ENCODE measurements around the gene SHROOM4.

Gene SHROOM4

DNA sequence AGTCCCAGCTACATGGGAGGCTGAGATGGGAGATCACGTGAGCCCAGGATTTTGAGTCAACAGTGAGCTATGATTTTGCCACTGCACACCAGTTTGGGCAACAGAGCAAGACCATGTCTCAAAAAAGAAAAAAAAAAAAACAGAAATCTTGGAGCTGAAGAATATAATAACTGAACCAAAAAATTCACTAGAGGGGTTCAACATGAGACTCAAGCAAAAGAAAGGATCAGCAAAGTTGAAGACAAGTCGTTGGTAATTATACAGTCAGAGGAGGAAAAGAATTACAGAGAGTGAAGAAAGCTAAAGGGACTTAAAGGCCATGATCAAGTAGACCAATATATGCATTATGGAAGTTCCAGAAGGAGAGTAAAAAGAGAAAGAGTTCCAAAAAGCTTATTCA, 26.9 kb downstream of the SHROOM4 start:
- no peak for DNase-seq (ENCODE audit: low read depth, low spot score)

DNA sequence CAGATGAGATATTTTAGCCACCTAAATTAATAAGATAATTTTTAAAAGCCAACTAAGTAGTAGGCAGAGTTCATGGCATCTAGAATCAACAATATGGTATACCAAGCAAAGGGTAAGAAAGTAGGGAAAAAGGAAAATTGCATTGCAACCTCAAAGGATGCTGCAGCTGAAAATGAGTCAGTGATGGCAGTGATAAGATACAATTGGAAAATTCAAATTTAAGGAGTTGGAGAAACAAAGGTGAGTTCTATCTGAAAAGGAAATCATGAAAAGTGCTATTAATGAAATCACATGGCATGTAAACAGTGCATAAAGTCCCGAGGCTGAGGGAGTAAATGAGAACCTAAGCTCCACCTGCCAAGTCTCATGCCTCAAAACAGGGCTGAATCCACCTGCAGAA, 33.9 kb downstream of the SHROOM4 start:
- no peak for DNase-seq (ENCODE audit: low read depth, low spot score)

DNA sequence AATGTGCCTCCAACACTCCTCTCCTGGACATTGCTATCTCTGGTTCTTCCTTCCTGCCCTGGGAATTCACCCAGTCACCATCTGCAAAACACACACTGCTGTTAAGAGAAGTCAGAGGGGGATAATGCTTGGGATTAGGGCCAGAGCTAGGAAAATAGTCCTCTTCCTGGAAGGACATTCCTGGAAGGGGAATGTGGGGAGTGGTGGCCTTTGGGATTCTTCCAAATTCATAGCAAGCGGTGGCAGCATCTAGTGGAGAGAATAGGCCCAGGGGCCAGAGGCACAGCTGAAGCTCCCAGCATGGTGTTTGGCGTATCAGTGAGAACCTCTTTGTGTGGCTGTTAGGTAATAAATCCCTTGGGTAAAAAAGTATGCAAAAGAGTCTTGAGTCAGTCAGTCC, 34.3 kb downstream of the SHROOM4 start:
- DNase-seq (ENCODE audit: low read depth, low spot score) = no peak

DNA sequence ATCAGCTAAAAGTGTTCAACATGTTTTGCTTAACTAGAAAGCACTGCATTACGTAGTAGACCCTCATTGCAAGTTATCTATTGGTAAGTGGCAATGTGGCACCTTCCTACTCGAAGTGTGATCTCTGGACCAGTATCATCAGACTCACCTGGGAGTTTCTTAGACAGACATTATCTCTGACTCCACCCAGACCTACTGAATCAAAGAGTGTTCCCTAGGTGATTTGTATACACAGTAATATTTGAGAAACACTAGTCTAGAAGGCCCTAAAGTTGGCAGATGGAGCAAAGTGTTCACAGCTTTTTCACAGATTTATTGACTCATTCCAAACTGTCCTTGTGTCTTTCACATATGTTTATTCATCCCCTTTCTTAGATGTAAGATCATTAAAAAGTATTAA, 35.7 kb downstream of the SHROOM4 start:
- no peak for DNase-seq (ENCODE audit: low read depth, low spot score)

DNA sequence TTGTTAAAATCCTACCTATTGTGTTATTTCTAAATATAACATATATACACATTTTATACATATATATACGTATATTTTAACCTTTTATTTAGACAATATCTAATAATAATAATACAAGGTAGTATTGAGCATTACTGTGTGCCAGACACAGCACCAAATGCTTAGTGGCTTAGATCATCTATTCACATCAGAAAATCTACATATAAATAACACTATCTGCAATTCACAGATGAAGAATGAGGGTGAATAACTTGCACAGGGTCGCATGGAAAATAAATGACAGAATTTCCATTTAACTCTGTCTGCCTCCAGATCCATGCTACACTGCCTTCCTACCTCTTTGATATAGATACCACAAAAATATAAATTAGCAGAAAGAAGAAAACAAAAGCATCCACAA, 37.7 kb downstream of the SHROOM4 start:
- no peak for DNase-seq (ENCODE audit: low read depth, low spot score)

DNA sequence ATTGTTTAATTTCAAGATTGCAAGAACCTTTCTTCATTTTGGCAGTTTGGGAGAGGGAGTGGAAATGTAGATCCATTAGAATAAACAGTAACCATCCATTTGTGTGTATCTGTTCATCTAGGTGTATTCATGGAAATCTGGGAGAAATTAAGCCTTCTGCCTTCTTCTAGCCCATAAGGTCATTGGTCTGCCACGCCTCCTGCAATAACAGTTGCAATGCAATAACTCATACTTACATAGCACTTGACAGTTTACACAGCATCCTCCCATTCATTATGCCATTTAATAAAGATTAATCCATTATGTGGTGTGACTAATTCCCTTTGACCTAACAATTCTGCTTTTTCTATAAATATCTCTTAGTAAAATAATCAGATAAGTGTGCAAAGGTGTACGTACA, 42.6 kb downstream of the SHROOM4 start:
- DNase-seq (ENCODE audit: low read depth, low spot score) = no peak

DNA sequence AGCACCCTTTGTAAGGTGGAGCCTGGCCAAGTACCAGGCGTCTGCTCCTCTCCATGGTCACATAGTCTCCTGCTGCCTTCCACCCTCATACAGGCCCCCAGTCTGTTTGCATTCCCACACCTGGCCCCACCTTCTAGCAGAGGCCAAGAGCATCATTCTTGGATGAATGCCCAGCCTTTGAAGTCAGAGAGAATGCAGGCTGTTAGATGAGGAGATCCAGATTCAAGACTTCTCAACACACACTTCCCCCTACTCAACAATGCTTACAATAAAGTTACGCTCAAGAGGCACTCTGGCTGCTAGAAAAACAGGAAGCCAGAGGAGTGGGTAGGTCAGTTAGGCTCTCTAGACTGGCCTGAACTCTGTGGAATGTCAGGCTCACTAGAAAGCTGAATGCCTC, 43.3 kb downstream of the SHROOM4 start:
- no peak for DNase-seq (ENCODE audit: low read depth, low spot score)

DNA sequence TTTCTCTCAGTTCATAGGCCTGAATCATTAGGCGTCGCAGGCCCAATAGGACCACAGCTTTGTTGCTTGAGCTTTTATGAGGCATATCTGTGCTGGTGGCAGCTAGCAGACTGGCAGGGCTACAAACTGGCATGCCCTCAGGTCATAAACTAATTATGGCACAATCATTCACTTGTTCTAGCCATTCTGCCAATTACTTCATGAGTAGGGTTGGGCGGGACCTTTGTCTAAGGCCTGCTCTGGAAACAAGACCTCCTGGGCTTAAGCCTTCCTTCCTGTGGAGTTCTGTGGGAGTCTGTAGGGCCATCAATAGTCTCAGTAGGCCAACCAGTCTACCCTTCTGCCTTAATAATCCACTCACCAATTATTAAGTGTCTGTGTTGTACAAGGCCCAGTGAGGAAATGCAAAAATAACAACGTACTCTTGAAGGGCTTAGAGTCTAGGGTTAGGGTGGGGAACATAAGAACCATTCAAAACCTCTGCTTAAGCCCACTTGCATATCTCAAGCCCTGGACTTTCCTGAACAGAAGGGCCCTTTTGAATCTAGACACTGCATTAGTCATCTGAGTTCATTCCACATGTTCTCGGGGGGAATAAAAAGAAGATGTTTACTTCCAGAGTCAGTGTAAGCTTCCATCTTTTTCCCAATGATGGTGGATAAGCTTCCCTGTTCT, 44.5 kb downstream of the SHROOM4 start:
- DNase-seq (ENCODE audit: low read depth, low spot score) = no peak

DNA sequence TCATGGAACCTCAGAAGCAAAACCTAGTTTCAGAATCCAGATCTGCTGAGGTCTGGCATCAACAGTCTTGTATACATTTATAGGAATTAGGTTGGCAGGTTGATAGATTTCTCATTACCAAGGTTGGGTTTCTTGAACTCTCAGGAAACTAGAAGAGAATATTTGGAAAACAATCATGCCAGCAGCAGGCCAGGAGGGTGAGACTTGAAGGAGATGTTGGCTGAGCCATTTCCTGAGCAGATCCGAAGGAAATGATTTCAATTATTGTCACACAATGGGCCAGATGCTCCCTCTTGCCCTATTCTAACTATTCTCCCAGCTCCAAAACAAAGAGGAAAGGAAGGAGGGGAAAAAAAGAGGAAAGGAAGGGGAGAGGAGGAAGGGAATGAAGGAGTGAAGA, 45.2 kb downstream of the SHROOM4 start:
- no peak for DNase-seq (ENCODE audit: low read depth, low spot score)

DNA sequence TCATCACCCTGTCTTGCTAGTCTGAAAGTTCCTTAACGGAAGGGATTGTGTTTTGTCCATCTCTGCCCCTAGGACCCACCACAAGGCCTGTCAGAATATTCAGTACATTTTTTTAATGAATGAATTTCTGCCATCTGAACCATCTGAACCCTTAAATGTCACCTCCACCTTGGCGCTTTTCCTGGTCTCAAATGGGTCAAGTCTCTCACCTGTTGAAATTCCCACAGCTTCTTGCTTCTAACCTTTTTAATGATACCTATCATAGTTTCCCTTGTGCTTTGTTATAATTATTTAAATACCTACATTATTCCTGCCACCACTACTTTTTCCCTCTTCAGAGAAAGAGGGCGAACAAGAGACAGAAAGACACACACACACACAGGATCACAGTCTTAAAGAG, 48.0 kb downstream of the SHROOM4 start:
- DNase-seq (ENCODE audit: low read depth, low spot score) = no peak

DNA sequence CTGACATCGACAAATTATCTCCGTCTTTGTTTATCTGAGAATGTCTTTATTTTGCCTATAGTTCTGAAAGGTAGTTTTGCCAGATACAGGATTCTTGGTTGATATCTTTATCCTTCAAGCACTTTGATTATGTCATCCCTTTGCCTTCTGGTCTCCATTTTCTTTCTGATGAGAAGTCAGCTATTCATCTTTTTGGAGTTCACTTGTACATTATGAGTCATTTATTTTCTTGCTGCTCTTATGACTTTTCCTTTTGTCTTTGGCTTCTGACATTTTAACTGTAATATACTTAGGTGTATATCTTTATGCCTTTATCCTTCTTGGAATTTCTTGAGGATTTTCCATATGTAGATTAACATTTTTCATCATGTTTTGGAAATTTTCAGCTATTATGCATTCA, 51.4 kb downstream of the SHROOM4 start:
- no peak for DNase-seq (ENCODE audit: low read depth, low spot score)

DNA sequence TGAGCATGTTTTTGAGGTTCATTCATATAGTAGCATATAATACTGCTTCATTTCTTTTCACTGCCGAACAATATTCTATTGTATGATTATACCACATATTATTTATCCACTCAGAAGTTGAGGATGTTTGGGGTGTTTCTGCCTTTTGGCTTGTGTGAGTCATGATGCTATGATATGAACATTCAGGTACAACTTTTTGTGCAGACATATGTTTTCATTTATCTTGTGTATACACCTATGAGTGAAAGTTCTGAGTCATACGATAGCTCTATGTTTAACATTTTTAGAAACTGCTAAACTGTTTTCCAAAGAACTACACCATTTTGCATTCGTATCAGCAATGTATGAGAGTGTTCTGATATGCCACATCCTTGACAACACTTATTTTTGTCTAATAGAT, 57.7 kb downstream of the SHROOM4 start:
- no peak for DNase-seq (ENCODE audit: low read depth, low spot score)

DNA sequence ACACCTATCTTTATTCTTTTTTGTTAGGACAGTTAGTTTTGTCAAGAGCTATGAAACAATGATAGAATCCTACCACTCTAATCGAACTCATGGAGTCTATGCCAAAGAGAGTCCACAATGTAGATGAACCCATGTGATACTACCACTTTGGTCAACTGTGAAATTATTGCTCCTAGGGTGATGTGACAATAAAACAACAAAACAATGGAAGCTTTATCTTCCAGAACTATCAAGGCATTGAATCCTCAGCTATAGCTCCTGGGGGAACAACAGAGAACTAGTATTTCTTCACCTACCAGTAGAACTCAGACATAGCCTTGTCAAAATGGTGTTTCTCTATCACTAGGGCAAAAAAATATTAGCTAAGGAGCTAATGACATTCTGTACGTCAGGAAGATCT, 62.9 kb downstream of the SHROOM4 start:
- no peak for DNase-seq (ENCODE audit: low read depth, low spot score)

DNA sequence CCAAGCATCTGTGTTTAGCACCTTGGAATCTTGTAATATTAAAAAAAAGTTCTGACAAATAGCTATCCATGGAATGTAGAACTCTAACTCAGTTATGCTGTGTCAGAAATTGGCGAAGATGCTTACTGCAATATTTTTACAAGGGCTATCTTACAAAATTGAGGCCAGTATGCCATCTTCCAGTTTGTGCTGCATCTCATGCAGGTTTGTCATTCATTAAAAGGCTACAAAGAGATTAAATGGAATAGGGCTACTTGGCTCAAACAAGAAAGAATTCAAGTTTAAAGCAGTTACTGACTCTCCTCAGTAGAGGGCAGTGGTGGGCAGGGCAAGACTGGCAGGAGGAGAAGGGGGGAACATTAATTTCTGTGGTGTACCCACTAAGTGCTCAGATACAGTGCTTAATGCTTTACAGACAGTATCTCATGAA, 66.5 kb downstream of the SHROOM4 start:
- no peak for DNase-seq (ENCODE audit: low read depth, low spot score)

DNA sequence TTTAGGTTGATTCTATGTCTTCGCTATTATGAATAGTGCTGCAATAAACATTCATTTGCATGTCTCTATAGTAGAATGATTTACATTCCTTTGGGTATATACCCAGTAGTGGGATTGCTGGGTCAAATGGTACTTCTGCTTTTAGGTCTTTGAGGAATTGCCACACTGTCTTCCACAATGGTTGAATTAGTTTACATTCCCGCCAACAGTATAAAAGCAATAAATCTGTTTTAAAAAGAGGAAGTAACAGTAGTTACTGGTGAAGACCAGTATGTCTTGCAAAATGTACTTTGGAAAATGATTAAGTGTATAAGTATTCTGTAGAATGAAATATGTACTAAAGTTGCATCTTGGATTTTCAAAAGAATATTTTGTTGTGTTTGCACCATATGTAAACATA, 77.3 kb downstream of the SHROOM4 start:
- no peak for DNase-seq (ENCODE audit: low read depth, low spot score)

DNA sequence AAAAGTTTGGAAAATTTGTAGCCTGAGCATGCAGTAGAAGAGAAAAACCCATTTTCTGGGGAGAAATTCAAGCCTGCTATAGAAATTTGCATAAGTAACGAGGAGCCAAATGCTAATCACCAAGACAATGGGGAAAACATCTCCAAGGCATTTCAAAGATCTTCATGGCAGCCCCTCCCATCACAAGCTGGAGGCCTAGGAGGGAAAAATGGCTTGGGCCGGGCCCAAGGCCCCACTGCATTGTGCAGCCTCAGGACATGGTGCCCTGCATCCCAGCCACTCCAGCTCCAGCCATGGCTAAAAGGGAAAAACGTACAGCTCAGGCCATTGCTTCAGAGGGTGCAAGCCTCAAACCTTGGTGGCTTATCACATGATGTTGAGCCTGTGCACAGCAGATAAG, 87.7 kb downstream of the SHROOM4 start:
- DNase-seq (ENCODE audit: low read depth, low spot score) = no peak

DNA sequence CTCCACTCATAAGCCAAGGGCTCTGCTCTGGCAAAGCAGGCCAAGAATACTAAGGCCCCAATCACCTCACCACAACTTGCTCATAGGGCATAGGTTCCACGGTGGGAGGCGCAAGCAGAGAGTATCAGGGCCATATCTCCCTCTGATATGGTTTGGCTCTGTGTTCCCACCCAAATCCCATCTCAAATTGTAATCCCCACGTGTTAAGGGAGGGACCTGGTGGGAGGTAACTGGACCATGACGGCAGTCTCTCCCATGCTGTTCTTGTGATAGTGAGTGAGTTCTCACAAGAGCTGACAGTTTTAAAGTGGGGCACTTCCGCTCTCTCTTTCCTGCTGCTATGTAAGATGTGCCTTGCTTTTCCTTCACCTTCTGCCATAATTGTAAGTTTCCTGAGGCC, 88.7 kb downstream of the SHROOM4 start:
- DNase-seq (ENCODE audit: low read depth, low spot score) = no peak

DNA sequence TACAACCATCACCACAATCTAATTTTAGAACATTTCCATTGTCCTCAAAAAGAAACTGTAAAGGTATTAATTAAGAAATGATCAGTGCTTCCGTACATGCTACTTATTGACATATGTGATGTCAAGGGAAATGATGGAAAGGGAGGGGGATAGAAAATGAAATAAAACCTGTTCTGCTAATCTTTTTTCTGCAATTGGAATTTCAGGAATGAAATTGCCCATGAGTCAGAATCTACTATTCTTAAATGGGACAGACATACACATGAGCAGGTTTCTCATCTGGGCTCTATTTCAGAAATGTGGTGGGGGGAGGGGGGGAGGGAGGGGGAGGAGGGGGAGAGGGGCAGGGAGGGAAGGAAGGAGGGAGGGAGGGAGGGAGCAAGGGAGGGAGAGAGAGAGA, 91.0 kb downstream of the SHROOM4 start:
- no peak for DNase-seq (ENCODE audit: low read depth, low spot score)

DNA sequence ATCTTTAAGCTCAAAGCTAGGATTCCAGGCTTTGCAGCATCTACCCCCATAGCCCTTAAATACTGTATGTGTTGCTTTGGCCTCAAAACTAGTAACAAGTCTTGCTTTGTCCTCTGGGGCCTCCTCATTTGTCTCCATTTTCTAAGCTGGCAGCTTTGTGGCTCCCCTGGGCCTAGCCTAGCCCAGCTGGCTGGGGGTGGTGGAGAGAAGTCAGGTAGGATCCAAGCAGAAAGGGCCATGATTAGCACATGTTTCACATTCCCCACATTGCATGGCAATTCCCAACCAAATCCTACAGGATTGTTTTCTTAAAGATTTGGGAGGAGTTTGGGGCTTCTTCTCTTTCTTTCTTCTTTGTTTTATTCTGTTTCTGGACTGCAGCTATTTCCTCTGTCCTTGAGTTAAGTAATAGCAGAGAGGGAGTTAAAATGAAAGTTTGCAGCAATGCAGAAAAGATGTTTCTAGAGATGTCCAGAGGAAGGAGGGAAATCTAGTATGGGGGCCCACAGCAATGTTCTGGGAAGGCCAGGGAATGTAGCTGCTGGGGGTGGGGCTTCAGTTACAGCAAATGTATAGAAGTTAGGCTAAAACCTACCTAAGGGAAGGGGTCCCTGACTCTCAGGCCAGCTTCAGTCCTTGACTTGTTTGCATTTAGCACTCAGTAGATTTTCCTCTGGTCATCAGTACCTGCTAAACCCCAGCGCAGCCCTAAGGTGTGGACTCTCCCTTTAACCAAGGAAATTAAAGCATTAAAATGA, 92.1 kb downstream of the SHROOM4 start:
- DNase-seq (ENCODE audit: low read depth, low spot score) = no peak

DNA sequence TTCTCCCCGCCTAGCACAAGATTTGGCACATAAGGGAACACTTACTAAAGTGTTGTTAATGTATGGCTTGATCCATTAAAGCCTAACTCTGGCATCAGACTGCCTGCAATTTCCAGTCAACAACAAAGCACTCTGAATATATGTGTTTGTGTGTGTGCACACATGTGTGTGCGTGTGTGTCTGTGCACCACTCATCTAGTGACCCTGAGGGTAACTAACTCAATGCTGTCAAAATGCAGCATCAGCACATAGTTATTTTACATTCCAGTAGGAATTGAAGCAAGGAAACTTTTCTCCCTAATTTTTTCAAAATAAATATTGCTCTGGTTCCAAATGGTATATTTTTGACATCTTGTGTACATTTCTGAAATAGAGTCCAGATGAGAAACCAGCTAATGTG, 94.4 kb downstream of the SHROOM4 start:
- no peak for DNase-seq (ENCODE audit: low read depth, low spot score)

DNA sequence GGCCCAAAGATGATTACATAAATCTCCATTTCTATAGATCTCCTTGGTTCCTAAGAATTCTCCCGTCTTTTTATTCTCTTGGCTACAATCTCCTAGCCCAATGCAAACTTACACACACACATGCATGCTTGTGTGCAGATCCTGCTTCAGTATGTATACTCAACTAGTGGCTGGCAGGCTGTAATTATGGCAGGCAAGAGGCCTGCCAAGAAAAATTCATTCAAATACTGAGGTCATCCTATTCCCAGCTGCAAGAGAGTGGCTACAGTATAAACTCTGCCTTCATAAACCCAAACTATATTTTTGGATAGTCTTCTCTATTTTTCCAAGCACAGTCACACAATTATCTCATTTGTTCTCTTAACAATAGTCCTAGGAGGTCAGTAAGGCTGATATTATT, 95.2 kb downstream of the SHROOM4 start:
- DNase-seq (ENCODE audit: low read depth, low spot score) = no peak

DNA sequence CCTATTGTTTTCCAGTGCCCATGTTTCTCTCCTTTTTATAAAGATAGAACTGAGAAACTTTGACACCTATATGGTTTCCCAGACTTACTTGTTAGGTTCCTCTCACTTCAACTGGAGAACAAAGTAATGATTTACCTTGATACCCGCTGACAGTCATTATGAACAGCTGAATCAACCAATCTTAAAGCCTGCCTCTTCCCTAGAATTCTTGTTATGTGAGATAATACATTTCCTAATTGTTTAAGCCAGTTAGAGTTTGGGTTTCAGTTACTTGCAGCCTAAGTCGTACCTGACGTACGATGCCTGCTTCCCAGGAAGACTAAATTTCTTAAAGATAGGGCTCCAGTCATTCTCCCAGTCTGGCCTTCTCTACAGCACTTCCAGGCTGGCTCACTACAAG, 97.3 kb downstream of the SHROOM4 start:
- no peak for DNase-seq (ENCODE audit: low read depth, low spot score)

DNA sequence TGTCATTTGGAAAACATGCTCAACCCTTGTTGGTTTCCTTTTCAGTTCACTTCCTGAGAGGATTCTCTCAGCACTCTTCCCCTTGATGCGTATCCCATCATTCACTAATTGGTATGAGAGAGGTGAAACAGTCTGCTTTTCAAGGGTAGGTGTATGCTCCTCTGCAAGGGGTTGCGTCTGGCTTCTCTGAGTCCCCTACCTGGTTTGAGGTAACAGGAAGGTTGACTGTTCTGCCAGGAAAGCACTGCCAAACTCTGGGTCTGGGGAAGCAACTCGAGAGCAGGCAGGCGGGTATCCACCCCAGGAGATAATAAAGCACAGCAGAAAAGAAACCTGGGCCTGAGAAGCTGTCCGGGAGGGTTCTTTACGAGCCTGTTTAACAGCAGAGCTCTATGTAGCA, 101.2 kb downstream of the SHROOM4 start:
- DNase-seq (ENCODE audit: low read depth, low spot score) = no peak

DNA sequence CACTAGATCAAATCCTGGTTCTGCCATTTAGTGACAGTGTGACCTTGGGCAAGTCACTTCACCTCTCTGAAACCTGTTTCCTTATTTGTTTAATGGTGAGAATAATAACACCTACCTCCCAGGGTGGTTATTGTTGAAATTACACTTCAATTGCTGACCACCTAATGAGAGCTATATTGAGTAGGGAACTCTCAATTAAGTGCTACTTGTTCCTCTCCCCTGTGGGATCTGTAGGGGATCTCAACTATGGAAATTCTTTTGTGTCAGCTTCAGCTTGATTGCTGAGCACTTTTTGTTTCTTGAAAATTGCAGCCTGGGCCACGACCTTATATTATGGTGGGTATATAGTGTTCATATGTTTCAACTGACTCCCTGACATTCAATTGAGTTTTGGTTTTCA, 102.1 kb downstream of the SHROOM4 start:
- DNase-seq (ENCODE audit: low read depth, low spot score) = no peak
